Fibroblast of lung (primary cell): Measurements from ENCODE around the gene MSANTD2.

Experiments used
- CTCF ChIP-seq, 2 donors: IDR thresholded peaks in 1 of 2; conservative IDR thresholded peaks in 1 of 2; 1 replicate in 1 of 2; 2 replicates in 1 of 2; pipeline ENCODE4 v1.5.1; 2011 to 2012; ENCODE audit warnings: low read length in 2 of 2, control low read depth in 1 of 2, inconsistent platforms in 1 of 2, low read depth in 1 of 2, mild to moderate bottlenecking in 1 of 2
- EZH2 ChIP-seq: IDR thresholded peaks from 2 replicates; pipeline ENCODE4 v1.5.1; 2012; ENCODE audit warnings: low read length, control low read depth, mild to moderate bottlenecking; ENCODE audit errors: missing control alignments

- TF ChIP-seq EZH2 (no peak), CTCF (conservative IDR thresholded peaks at IDR 0.05 in 1 of 2, IDR thresholded peaks at IDR 0.05 in 1 of 2; ENCODE audit: low read depth in 1 of 2, low read length in 2 of 2) (no peak)
Observed at GRCh38 chr11:124725719-124726105, 74.5 kb downstream of the MSANTD2 start.
